Dermis lymphatic vessel endothelial cell (primary cell): Measurements from ENCODE around the gene USP43. TPM values are rescaled to one million over a fixed set of nuclear protein-coding genes. Genes with fewer than 3 reads are reported as not detected.

Experiments
- total RNA-seq: library from RNA; depleted of rRNA; stranded (reverse); fragments of >200 nt; gene quantifications from 2 replicates; pipeline ENCODE4 v1.2.1, GENCODE V29; 2014

Gene USP43
- total RNA-seq = under 0.01 and 0.09 TPM in 2 replicates

GRCh38 chr17:9644910-9645751 is at the start of gene USP43:
TSS of gene USP43 (plus strand) at chr17:9645517. CDS start at chr17:9645633, 116 bp downstream.

Other genes starting within 250 kb of the USP43 start
- 56.9 and 85.6 TPM in 2 replicates for gene STX8, start 69.7 kb upstream of the USP43 start, total RNA-seq
- gene CFAP52, start 68.9 kb upstream of the USP43 start, total RNA-seq = not detected in 2 replicates
- gene DHRS7C, start 146.1 kb downstream of the USP43 start, total RNA-seq = not detected in 2 replicates
- gene GSG1L2, start 176.6 kb downstream of the USP43 start, total RNA-seq = not detected in 2 replicates
- 0.11 and 0.17 TPM in 2 replicates for gene GLP2R, start 180.4 kb downstream of the USP43 start, total RNA-seq